Measurements from ENCODE around the gene TEX48.

- no peak for TF ChIP-seq GATA3 (IDR thresholded peaks at IDR 0.05; ENCODE audit: low read depth, low read length)
- no peak for TF ChIP-seq GATA2 (IDR thresholded peaks at IDR 0.05; ENCODE audit: low read depth, low read length)
Measured at GRCh38 chr9:114721491-114722079, 39.6 kb upstream of the TEX48 start.
